Urothelium cell line (cell line): Measurements from ENCODE around the gene HOXD4.

Experiments used
- DNase-seq: peaks from one replicate; pipeline ENCODE4 v3.0.0; 2011; ENCODE audit warnings: low spot score, mixed read lengths
- FAIRE-seq: peaks from 2 replicates; lab custom pipeline; 2011; peaks lifted over from hg19 to GRCh38; lab: Jason Lieb, UNC

HOXD4 gene

GRCh38 chr2:176156807-176157498 is 5.6 kb downstream of the HOXD4 start, which contains the start of gene HOXD3:
Gene HOXD3, plus strand, starts transcription at chr2:176157307. Its CDS starts 11,808 bp downstream, at chr2:176169115.
- DNase-seq: no peak
- no peak for FAIRE-seq

GRCh38 chr2:176157499-176158185 is 6.3 kb downstream of the HOXD4 start:
- no peak for DNase-seq

GRCh38 chr2:176158186-176158591 is 6.8 kb downstream of the HOXD4 start:
- DNase-seq: no peak
- FAIRE-seq: no peak

More at GRCh38 chr2:176157499-176158185, 6.3 kb downstream of the HOXD4 start:
- FAIRE-seq: no peak

- FAIRE-seq: no peak
Measured at GRCh38 chr2:176158855-176159662, 7.7 kb downstream of the HOXD4 start.

GRCh38 chr2:176159663-176160250 is 8.4 kb downstream of the HOXD4 start:
- FAIRE-seq: no peak
- DNase-seq: no peak

More at GRCh38 chr2:176158855-176159662, 7.7 kb downstream of the HOXD4 start:
- no peak for DNase-seq

- FAIRE-seq (no peak), DNase-seq (no peak)
Measured at GRCh38 chr2:176160251-176160985, 9.1 kb downstream of the HOXD4 start.

GRCh38 chr2:176160986-176161824 is 9.9 kb downstream of the HOXD4 start:
- FAIRE-seq: no peak
- DNase-seq: no peak

- DNase-seq (no peak), FAIRE-seq (no peak)
Measured at GRCh38 chr2:176161825-176162626, 10.7 kb downstream of the HOXD4 start.

GRCh38 chr2:176162911-176163671 is 11.7 kb downstream of the HOXD4 start:
- FAIRE-seq: no peak

GRCh38 chr2:176163672-176164056 is 12.3 kb downstream of the HOXD4 start:
- DNase-seq (no peak), FAIRE-seq (no peak)

More at GRCh38 chr2:176162911-176163671, 11.7 kb downstream of the HOXD4 start:
- DNase-seq: no peak

- FAIRE-seq (no peak), DNase-seq (no peak)
Measured at GRCh38 chr2:176164201-176164600, 12.9 kb downstream of the HOXD4 start.

- FAIRE-seq (no peak), DNase-seq (no peak)
Measured at GRCh38 chr2:176164611-176165369, 13.4 kb downstream of the HOXD4 start.

GRCh38 chr2:176165370-176166050 is 14.2 kb downstream of the HOXD4 start:
- DNase-seq: no peak
- no peak for FAIRE-seq

- no peak for FAIRE-seq
Measured at GRCh38 chr2:176166272-176166671, 14.9 kb downstream of the HOXD4 start.

GRCh38 chr2:176167398-176167797 is 16.0 kb downstream of the HOXD4 start:
- no peak for FAIRE-seq
- DNase-seq: no peak

More at GRCh38 chr2:176166272-176166671, 14.9 kb downstream of the HOXD4 start:
- no peak for DNase-seq

- DNase-seq: no peak
- no peak for FAIRE-seq
Measured at GRCh38 chr2:176169181-176169580, 17.8 kb downstream of the HOXD4 start.
